Measurements from ENCODE around the gene CASP5. TPM values are rescaled to one million over a fixed set of nuclear protein-coding genes. Genes with fewer than 3 reads are reported as not detected.
"Not testable (repeated sequence)": the region's sequence is repeated elsewhere in the genome, so short reads cannot be mapped to it uniquely, and the experiment has no call there.

The CASP5 gene
- total RNA-seq (2014; rRNA removed) (not detected in 2 replicates), Bru-seq, nascent RNA (percentile 11 among the genes with signal in this experiment), BruChase-seq, experiment 1, labeled RNA remaining after a 6-hour chase (percentile 7 among the genes with signal in this experiment), BruChase-seq, experiment 2, labeled RNA remaining after a 2-hour chase (percentile 8 among the genes with signal in this experiment)
- long read RNA-seq, result 0 reads

GRCh38 chr11:105023003-105023402 is at the start of gene CASP5:
Gene CASP5, minus strand, starts transcription at chr11:105023168. Its CDS starts 32 bp downstream, at chr11:105023136.
- H3K27me3 ChIP-seq (ENCODE audit: low read length), result no peaks in the 10 kb centered on the region
- H2AFZ ChIP-seq (ENCODE audit: low read length), result no peak within 1 kb of the TSS
- no peak within 1 kb of the TSS for H3K4me2 ChIP-seq (ENCODE audit: low read length)
- H3K4me3 ChIP-seq (ENCODE audit: low read length), result no peak within 1 kb of the TSS
- POLR2A ChIA-PET (ENCODE audit: unreplicated experiment), result no interaction called here
- intact Hi-C loops (cut with micrococcal nuclease), result no loop called here
- CTCF ChIA-PET, result no interaction called here
- no peaks in the 10 kb centered on the region for H3K79me2 ChIP-seq (ENCODE audit: low read length)
- DNase-seq (no peak), ATAC-seq (no peak)
- TF ChIP-seq EZH2 (IDR thresholded peaks at IDR 0.05; ENCODE audit: low read length, unreplicated experiment), result no peak
- TF ChIP-seq, protein P1, sequence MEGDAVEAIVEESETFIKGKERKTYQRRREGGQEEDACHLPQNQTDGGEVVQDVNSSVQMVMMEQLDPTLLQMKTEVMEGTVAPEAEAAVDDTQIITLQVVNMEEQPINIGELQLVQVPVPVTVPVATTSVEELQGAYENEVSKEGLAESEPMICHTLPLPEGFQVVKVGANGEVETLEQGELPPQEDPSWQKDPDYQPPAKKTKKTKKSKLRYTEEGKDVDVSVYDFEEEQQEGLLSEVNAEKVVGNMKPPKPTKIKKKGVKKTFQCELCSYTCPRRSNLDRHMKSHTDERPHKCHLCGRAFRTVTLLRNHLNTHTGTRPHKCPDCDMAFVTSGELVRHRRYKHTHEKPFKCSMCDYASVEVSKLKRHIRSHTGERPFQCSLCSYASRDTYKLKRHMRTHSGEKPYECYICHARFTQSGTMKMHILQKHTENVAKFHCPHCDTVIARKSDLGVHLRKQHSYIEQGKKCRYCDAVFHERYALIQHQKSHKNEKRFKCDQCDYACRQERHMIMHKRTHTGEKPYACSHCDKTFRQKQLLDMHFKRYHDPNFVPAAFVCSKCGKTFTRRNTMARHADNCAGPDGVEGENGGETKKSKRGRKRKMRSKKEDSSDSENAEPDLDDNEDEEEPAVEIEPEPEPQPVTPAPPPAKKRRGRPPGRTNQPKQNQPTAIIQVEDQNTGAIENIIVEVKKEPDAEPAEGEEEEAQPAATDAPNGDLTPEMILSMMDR (conservative IDR thresholded peaks at IDR 0.05; ENCODE audit: low read depth, low read length), result no peak
- no peak for TF ChIP-seq EZH2phosphoT487 (IDR thresholded peaks at IDR 0.05; ENCODE audit: borderline replicate concordance, low read length)
- no peaks in the 10 kb centered on the region for H3K36me3 ChIP-seq (ENCODE audit: low read depth, low read length)
- H4K20me1 ChIP-seq (ENCODE audit: low read length), result no peaks in the 10 kb centered on the region
- H3K9me3 ChIP-seq (ENCODE audit: low read length), result no peaks in the 10 kb centered on the region
- H3K4me1 ChIP-seq (ENCODE audit: insufficient read depth, low read length), result no peaks in the 10 kb centered on the region
- no peaks in the 10 kb centered on the region for H3F3A ChIP-seq (ENCODE audit: low read length, unreplicated experiment)
- H3K27ac ChIP-seq (ENCODE audit: low read length), result no peak within 1 kb of the TSS
- no peak within 1 kb of the TSS for H3K9ac ChIP-seq (ENCODE audit: low read length)
- no TSS peak for BruUV-seq (replicated peaks)
- H3K9me2 ChIP-seq (replicated peaks; ENCODE audit: low read length), result no peaks in the 10 kb centered on the region

GRCh38 chr11:105072080-105072479 is 49.1 kb upstream of the CASP5 start:
- DNase-seq; H3K79me2 ChIP-seq (ENCODE audit: low read length); H3F3A ChIP-seq (ENCODE audit: low read length, unreplicated experiment); H3K27ac ChIP-seq (ENCODE audit: low read length); intact Hi-C loops (cut with micrococcal nuclease); H3K9me2 ChIP-seq (replicated peaks; ENCODE audit: low read length); H3K9ac ChIP-seq (ENCODE audit: low read length); H3K4me2 ChIP-seq (ENCODE audit: low read length); H3K36me3 ChIP-seq (ENCODE audit: low read depth, low read length); CTCF ChIA-PET; H3K27me3 ChIP-seq (ENCODE audit: low read length); H4K20me1 ChIP-seq (ENCODE audit: low read length); H2AFZ ChIP-seq (ENCODE audit: low read length); H3K9me3 ChIP-seq (ENCODE audit: low read length); H3K4me3 ChIP-seq (ENCODE audit: low read length); ATAC-seq; H3K4me1 ChIP-seq (ENCODE audit: insufficient read depth, low read length); POLR2A ChIA-PET (ENCODE audit: unreplicated experiment); BruUV-seq (replicated peaks): not testable (repeated sequence)

GRCh38 chr11:105071089-105071732 is 48.2 kb upstream of the CASP5 start:
- intact Hi-C loops (cut with micrococcal nuclease), result no loop called here
- H3F3A ChIP-seq (ENCODE audit: low read length, unreplicated experiment), result no peaks in the 10 kb centered on the region
- no TSS peak for BruUV-seq (replicated peaks)
- H3K27ac ChIP-seq (ENCODE audit: low read length), result no peak overlapping the region
- H3K4me3 ChIP-seq (ENCODE audit: low read length), result no peak overlapping the region
- DNase-seq, result no peak
- no peaks in the 10 kb centered on the region for H3K36me3 ChIP-seq (ENCODE audit: low read depth, low read length)
- no peaks in the 10 kb centered on the region for H3K4me1 ChIP-seq (ENCODE audit: insufficient read depth, low read length)
- H3K79me2 ChIP-seq (ENCODE audit: low read length), result no peaks in the 10 kb centered on the region
- ChIA-PET POLR2A (ENCODE audit: unreplicated experiment) (no interaction called here), CTCF (no interaction called here)
- no peaks in the 10 kb centered on the region for H3K9me2 ChIP-seq (replicated peaks; ENCODE audit: low read length)
- H4K20me1 ChIP-seq (ENCODE audit: low read length), result no peaks in the 10 kb centered on the region
- H3K4me2 ChIP-seq (ENCODE audit: low read length), result no peak overlapping the region
- no peaks in the 10 kb centered on the region for H3K9me3 ChIP-seq (ENCODE audit: low read length)
- H2AFZ ChIP-seq (ENCODE audit: low read length), result no peak overlapping the region
- ATAC-seq, result no peak
- TF ChIP-seq, protein P1 (conservative IDR thresholded peaks at IDR 0.05; ENCODE audit: low read depth, low read length), result no peak
- TF ChIP-seq EZH2 (IDR thresholded peaks at IDR 0.05; ENCODE audit: low read length, unreplicated experiment) (no peak), EZH2phosphoT487 (IDR thresholded peaks at IDR 0.05; ENCODE audit: borderline replicate concordance, low read length) (no peak)
- H3K27me3 ChIP-seq (ENCODE audit: low read length), result no peaks in the 10 kb centered on the region
- no peak overlapping the region for H3K9ac ChIP-seq (ENCODE audit: low read length)
